CD8-positive, alpha-beta memory T cell (primary cell): ENCODE measurements around the gene FHAD1. TPM values are rescaled to one million over a fixed set of nuclear protein-coding genes. Genes with fewer than 3 reads are reported as not detected.
A peak's percentile ranks its signal among the peaks of the same experiment; 100 is the strongest.

Source experiments
- CTCF ChIA-PET: fragments of 350-600 bp; sonication (Branson Sonifier 250); formaldehyde crosslinking; loops from one replicate; lab custom pipeline; 2021; ENCODE audit warnings: antibody characterized with exemption; lab: Charles Lee
- POLR2A ChIA-PET: fragments of 350-600 bp; sonication (Branson Sonifier 250); formaldehyde crosslinking; loops from one replicate; lab custom pipeline; 2021; ENCODE audit warnings: antibody characterized with exemption; lab: Charles Lee
- DNase-seq, 5 donors: peaks; one replicate each; pipeline versions ENCODE4 v3.0.0 to v3.0.0-alpha.2; 2020 to 2022; ENCODE audit warnings: mixed read lengths in 1 of 5
- H3K27ac ChIP-seq: one replicate; pipeline ENCODE4 v1.7.0; 2013; ENCODE audit warnings: low read depth, mild to moderate bottlenecking, low read length, moderate library complexity
- H3K27me3 ChIP-seq: 2 replicates; pipeline ENCODE4 v1.7.0; 2013; ENCODE audit warnings: low read length, mild to moderate bottlenecking; ENCODE audit not compliant: insufficient read depth, poor library complexity, severe bottlenecking
- H3K36me3 ChIP-seq: 2 replicates; pipeline ENCODE4 v1.7.0; 2013; ENCODE audit warnings: mild to moderate bottlenecking, low read length, moderate library complexity; ENCODE audit not compliant: insufficient read depth
- H3K4me1 ChIP-seq: 2 replicates; pipeline ENCODE4 v1.7.0; 2013; ENCODE audit warnings: mild to moderate bottlenecking, low read length, moderate library complexity; ENCODE audit not compliant: insufficient read depth
- H3K4me3 ChIP-seq: 2 replicates; pipeline ENCODE4 v1.7.0; 2013; ENCODE audit warnings: mild to moderate bottlenecking, low read length
- H3K9me3 ChIP-seq: 2 replicates; pipeline ENCODE4 v1.7.0; 2013; ENCODE audit warnings: mild to moderate bottlenecking, low read length
- H3K27ac Mint-ChIP-seq, 8 donors: one replicate each; pipeline ENCODE4 v1.8.0; 2020 to 2021; ENCODE audit warnings: mixed read lengths in 8 of 8, mild to moderate bottlenecking in 6 of 8, inconsistent platforms in 3 of 8, moderate library complexity in 3 of 8
- H3K27me3 Mint-ChIP-seq, 2 donors: one replicate each; pipeline ENCODE4 v1.8.0; 2020 to 2021; ENCODE audit warnings: mixed read lengths in 2 of 2, mild to moderate bottlenecking in 1 of 2, moderate library complexity in 1 of 2
- H3K36me3 Mint-ChIP-seq, 3 donors: one replicate each; pipeline ENCODE4 v1.8.0; 2020 to 2021; ENCODE audit warnings: mixed read lengths in 3 of 3, inconsistent platforms in 1 of 3, mild to moderate bottlenecking in 1 of 3
- H3K4me1 Mint-ChIP-seq, 3 donors: one replicate each; pipeline ENCODE4 v1.8.0; 2020 to 2021; ENCODE audit warnings: mixed read lengths in 3 of 3, inconsistent platforms in 1 of 3, mild to moderate bottlenecking in 1 of 3
- H3K4me3 Mint-ChIP-seq, 7 donors: one replicate each; pipeline ENCODE4 v1.8.0; 2020 to 2021; ENCODE audit warnings: mixed read lengths in 7 of 7, mild to moderate bottlenecking in 6 of 7, moderate library complexity in 4 of 7, inconsistent platforms in 2 of 7
- H3K9me3 Mint-ChIP-seq, 5 donors: one replicate each; pipeline ENCODE4 v1.8.0; 2020 to 2022; ENCODE audit warnings: mixed read lengths in 5 of 5, mild to moderate bottlenecking in 3 of 5, moderate library complexity in 2 of 5, inconsistent platforms in 1 of 5
- polyA plus RNA-seq: library from polyadenylated mRNA; unstranded; fragments of 300-500 nt; fragmentation: Illumina TruSeq; gene quantifications from one replicate; pipeline ENCODE4 v1.2.3, GENCODE V29; 2021
- total RNA-seq, 2 experiments: library from RNA; stranded (reverse); gene quantifications; one replicate each; pipeline ENCODE4 v1.2.3, GENCODE V29; 2021

The FHAD1 gene
- total and polyA plus RNA-seq, 3 experiments from 2014 or later, result not detected

GRCh38 chr1:15418806-15419515 lies 171.9 kb downstream of the FHAD1 start:
- peak overlapping the region; percentile 59 to 97 (median 85) for H3K27ac Mint-ChIP-seq
- ChIA-PET CTCF (interaction anchor here (0.7 kb wide), 1 partner anchor 13 kb away, joined by 3 read pairs; no protein-coding TSS in a partner anchor), POLR2A (no interaction called here)
- no peaks in the 10 kb centered on the region for H3K27me3 Mint-ChIP-seq
- peak overlapping the region in 5 of 7 donors; percentile 6 to 74 (median 38) for H3K4me3 Mint-ChIP-seq
- Histone ChIP-seq H3K27ac (no peak overlapping the region), H3K4me3 (no peak overlapping the region), H3K9me3 (no peaks in the 10 kb centered on the region), H3K36me3 (no peaks in the 10 kb centered on the region), H3K27me3 (no peaks in the 10 kb centered on the region), H3K4me1 (peaks cover 28% of the 10 kb centered on the region)
- H3K4me1 Mint-ChIP-seq, result peaks cover 57 to 67% (median 63%) of the 10 kb centered on the region in 3 donors
- no peaks in the 10 kb centered on the region for H3K9me3 Mint-ChIP-seq
- H3K36me3 Mint-ChIP-seq, result peaks cover 4 to 36% (median 4%) of the 10 kb centered on the region in 3 donors
- no peak for DNase-seq

- H3K27me3 ChIP-seq, result no peaks in the 10 kb centered on the region
- Mint-ChIP-seq H3K9me3 (no peaks in the 10 kb centered on the region), H3K27me3 (no peaks in the 10 kb centered on the region), H3K4me3 (peak overlapping the region in 3 of 7 donors; percentile 4 to 32 (median 20)), H3K36me3 (peaks cover 1 to 39% (median 4%) of the 10 kb centered on the region in 3 donors), H3K27ac (peak overlapping the region in 7 of 8 donors; percentile 25 to 95 (median 88)), H3K4me1 (peaks cover 42 to 48% (median 47%) of the 10 kb centered on the region in 3 donors)
- POLR2A ChIA-PET, result no interaction called here
- H3K4me1 ChIP-seq, result peaks cover 18% of the 10 kb centered on the region
- CTCF ChIA-PET, result interaction anchor here (1.9 kb wide), 1 partner anchor 10 kb away, joined by 7 read pairs; no protein-coding TSS in a partner anchor
- H3K27ac ChIP-seq, result peak overlapping the region; percentile 24
- DNase-seq, result no peak
- no peaks in the 10 kb centered on the region for H3K9me3 ChIP-seq
- H3K4me3 ChIP-seq, result no peak overlapping the region
- H3K36me3 ChIP-seq, result peaks cover 8% of the 10 kb centered on the region
Measured at GRCh38 chr1:15420853-15421465, 173.9 kb downstream of the FHAD1 start.

- H3K4me3 Mint-ChIP-seq, result no peak overlapping the region
- no peaks in the 10 kb centered on the region for H3K27me3 ChIP-seq
- H3K27ac ChIP-seq, result no peak overlapping the region
- H3K9me3 ChIP-seq, result no peaks in the 10 kb centered on the region
- peaks cover 28 to 33% (median 28%) of the 10 kb centered on the region in 3 donors for H3K4me1 Mint-ChIP-seq
- no peaks in the 10 kb centered on the region for H3K9me3 Mint-ChIP-seq
- peaks cover 15% of the 10 kb centered on the region for H3K36me3 ChIP-seq
- ChIA-PET POLR2A (no interaction called here), CTCF (interaction anchor here (1.9 kb wide), 1 partner anchor 8 kb away, joined by 7 read pairs; no protein-coding TSS in a partner anchor)
- peaks cover 4 to 54% (median 8%) of the 10 kb centered on the region in 3 donors for H3K36me3 Mint-ChIP-seq
- H3K27ac Mint-ChIP-seq, result peak overlapping the region in 4 of 8 donors; percentile 21 to 83 (median 57)
- H3K4me3 ChIP-seq, result no peak overlapping the region
- no peaks in the 10 kb centered on the region for H3K4me1 ChIP-seq
- no peaks in the 10 kb centered on the region for H3K27me3 Mint-ChIP-seq
- no peak for DNase-seq
Measured at GRCh38 chr1:15422871-15423270, 175.8 kb downstream of the FHAD1 start.

GRCh38 chr1:15423355-15424077 lies 176.5 kb downstream of the FHAD1 start:
- peaks cover 26 to 30% (median 26%) of the 10 kb centered on the region in 3 donors for H3K4me1 Mint-ChIP-seq
- H3K27ac ChIP-seq, result no peak overlapping the region
- H3K4me1 ChIP-seq, result no peaks in the 10 kb centered on the region
- no peak overlapping the region for H3K4me3 Mint-ChIP-seq
- no peaks in the 10 kb centered on the region for H3K9me3 Mint-ChIP-seq
- H3K4me3 ChIP-seq, result no peak overlapping the region
- H3K27me3 Mint-ChIP-seq, result no peaks in the 10 kb centered on the region
- ChIA-PET CTCF (no interaction called here), POLR2A (no interaction called here)
- peak overlapping the region in 6 of 8 donors; percentile 32 to 91 (median 82) for H3K27ac Mint-ChIP-seq
- no peak for DNase-seq
- peaks cover 15% of the 10 kb centered on the region for H3K36me3 ChIP-seq
- no peaks in the 10 kb centered on the region for H3K27me3 ChIP-seq
- H3K36me3 Mint-ChIP-seq, result peaks cover 4 to 60% (median 8%) of the 10 kb centered on the region in 3 donors
- no peaks in the 10 kb centered on the region for H3K9me3 ChIP-seq

- no peaks in the 10 kb centered on the region for H3K27me3 ChIP-seq
- no peaks in the 10 kb centered on the region for H3K9me3 ChIP-seq
- no peak for DNase-seq
- H3K27ac ChIP-seq, result no peak overlapping the region
- Mint-ChIP-seq H3K27ac (peak overlapping the region in 7 of 8 donors; percentile 63 to 91 (median 84)), H3K27me3 (no peaks in the 10 kb centered on the region), H3K9me3 (no peaks in the 10 kb centered on the region), H3K4me3 (peak overlapping the region in 1 of 7 donors; percentile 38), H3K36me3 (peaks cover 4 to 58% (median 8%) of the 10 kb centered on the region in 3 donors), H3K4me1 (peaks cover 22 to 26% (median 23%) of the 10 kb centered on the region in 3 donors)
- CTCF ChIA-PET, result no interaction called here
- H3K4me3 ChIP-seq, result no peak overlapping the region
- H3K36me3 ChIP-seq, result peaks cover 15% of the 10 kb centered on the region
- POLR2A ChIA-PET, result no interaction called here
- H3K4me1 ChIP-seq, result no peaks in the 10 kb centered on the region
Measured at GRCh38 chr1:15424146-15424667, 177.2 kb downstream of the FHAD1 start.

- no peaks in the 10 kb centered on the region for H3K27me3 ChIP-seq
- no peaks in the 10 kb centered on the region for H3K4me1 ChIP-seq
- Mint-ChIP-seq H3K27ac (peak overlapping the region in 6 of 8 donors; percentile 61 to 91 (median 83)), H3K36me3 (peaks cover 4 to 61% (median 8%) of the 10 kb centered on the region in 3 donors), H3K9me3 (no peaks in the 10 kb centered on the region), H3K27me3 (no peaks in the 10 kb centered on the region), H3K4me3 (no peak overlapping the region), H3K4me1 (peaks cover 19 to 20% (median 19%) of the 10 kb centered on the region in 3 donors)
- peaks cover 15% of the 10 kb centered on the region for H3K36me3 ChIP-seq
- H3K27ac ChIP-seq, result no peak overlapping the region
- no peaks in the 10 kb centered on the region for H3K9me3 ChIP-seq
- no peak for DNase-seq
- ChIA-PET POLR2A (no interaction called here), CTCF (interaction anchor here (9.6 kb wide), 1 partner anchor 101 kb away, joined by 98 read pairs; no protein-coding TSS in a partner anchor)
- no peak overlapping the region for H3K4me3 ChIP-seq
Measured at GRCh38 chr1:15424981-15425380, 178.0 kb downstream of the FHAD1 start.

- Mint-ChIP-seq H3K27me3 (no peaks in the 10 kb centered on the region), H3K27ac (peak overlapping the region in 6 of 8 donors; percentile 17 to 91 (median 84)), H3K4me3 (no peak overlapping the region), H3K9me3 (no peaks in the 10 kb centered on the region), H3K4me1 (peaks cover 16 to 18% (median 17%) of the 10 kb centered on the region in 3 donors), H3K36me3 (peaks cover 4 to 63% (median 8%) of the 10 kb centered on the region in 3 donors)
- H3K4me3 ChIP-seq, result no peak overlapping the region
- no peaks in the 10 kb centered on the region for H3K27me3 ChIP-seq
- POLR2A ChIA-PET, result no interaction called here
- no peaks in the 10 kb centered on the region for H3K9me3 ChIP-seq
- no peak for DNase-seq
- H3K27ac ChIP-seq, result no peak overlapping the region
- peaks cover 15% of the 10 kb centered on the region for H3K36me3 ChIP-seq
- no peaks in the 10 kb centered on the region for H3K4me1 ChIP-seq
- CTCF ChIA-PET, result interaction anchor here (9.6 kb wide), 1 partner anchor 102 kb away, joined by 98 read pairs; no protein-coding TSS in a partner anchor
Measured at GRCh38 chr1:15425521-15425920, 178.5 kb downstream of the FHAD1 start.
